Activated CD4-positive, alpha-beta T cell treated with anti-CD3 and anti-CD28 coated beads for 4 hours (primary cell): ENCODE data around the gene ZNF524.
A peak's percentile ranks its signal among the peaks of the same experiment; 100 is the strongest.
"Not testable (repeated sequence)": the region's sequence is repeated elsewhere in the genome, so short reads cannot be mapped to it uniquely, and the experiment has no call there.

ENCODE experiments used
- DNase-seq, 2 donors: peaks; one replicate each; pipeline ENCODE4 v3.0.0-alpha.2; 2020

Gene ZNF524, protein sequence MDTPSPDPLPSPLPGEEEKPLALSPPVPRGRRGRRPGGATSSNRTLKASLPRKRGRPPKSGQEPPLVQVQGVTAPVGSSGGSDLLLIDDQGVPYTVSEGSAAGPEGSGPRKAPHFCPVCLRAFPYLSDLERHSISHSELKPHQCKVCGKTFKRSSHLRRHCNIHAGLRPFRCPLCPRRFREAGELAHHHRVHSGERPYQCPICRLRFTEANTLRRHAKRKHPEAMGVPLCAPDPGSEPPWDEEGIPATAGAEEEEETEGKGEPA

DNA sequence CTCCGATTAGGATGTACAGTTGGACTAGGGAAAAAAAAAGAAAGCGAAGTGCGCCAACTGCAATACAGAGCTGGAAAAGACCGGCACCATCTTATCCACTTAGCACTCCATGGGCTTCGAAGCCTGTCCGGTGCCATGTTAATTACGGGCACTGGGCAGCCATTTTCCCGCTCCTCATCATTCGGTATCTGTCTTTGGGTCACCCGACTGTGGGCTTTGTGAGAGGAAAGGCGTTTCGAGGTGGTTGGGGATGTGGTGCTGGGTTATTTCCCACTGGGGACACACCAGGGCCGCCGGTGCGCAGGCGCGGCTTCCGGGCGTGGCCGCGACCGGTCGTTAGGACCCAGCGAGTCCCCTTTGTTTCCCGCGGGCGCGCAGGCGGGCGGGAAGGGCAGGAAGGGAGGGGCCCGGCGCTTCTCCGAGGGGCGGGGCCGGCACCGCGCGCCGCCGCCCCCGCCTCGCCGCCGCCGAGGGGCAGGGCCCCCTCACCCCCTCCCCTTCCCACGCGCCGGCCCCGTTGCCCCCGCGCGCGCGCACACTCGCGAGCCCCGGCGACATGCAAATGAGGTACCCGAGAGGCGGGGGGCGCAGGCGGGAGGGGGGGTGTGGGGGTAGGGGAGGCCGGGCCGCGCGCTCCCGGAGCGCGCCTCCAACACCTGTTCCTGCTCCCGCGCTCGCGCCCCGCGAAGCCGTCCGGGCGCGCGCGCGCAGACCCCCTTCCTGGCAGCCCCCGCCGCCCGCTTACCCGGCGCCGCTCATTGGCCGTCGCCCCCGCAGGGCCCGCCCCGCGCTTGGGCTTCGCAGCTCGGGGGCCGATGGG is at the start of gene ZNF524:
ZNF524 (plus strand) TSS at position 447 of the 820 bp plus-strand sequence. CDS start 1,825 bp downstream, outside the sequence.
- peak; percentile 78 to 85 for DNase-seq

- DNase-seq, result no peak
Observed at GRCh38 chr19:55550321-55550650, 49.8 kb upstream of the ZNF524 start.

DNA sequence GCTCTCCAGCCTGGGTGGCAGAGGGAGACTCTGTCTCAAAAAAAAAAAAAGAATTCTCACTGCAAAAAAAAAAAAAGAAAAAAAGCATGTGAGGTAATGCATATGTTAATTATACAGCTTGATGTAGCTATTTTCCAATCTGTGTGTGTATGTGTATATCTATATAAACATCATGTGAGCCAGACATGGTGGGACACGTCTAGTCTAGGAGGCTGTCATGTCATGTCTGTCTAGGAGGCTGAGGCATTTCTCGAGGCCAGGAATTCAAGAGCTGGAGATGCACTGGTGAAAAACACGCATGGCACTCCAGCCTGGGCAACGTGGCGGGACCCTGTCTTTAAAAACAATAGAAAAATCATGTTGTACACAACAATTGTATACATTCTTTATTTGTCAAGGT is 47.9 kb upstream of the ZNF524 start:
- DNase-seq, result no peak

DNA sequence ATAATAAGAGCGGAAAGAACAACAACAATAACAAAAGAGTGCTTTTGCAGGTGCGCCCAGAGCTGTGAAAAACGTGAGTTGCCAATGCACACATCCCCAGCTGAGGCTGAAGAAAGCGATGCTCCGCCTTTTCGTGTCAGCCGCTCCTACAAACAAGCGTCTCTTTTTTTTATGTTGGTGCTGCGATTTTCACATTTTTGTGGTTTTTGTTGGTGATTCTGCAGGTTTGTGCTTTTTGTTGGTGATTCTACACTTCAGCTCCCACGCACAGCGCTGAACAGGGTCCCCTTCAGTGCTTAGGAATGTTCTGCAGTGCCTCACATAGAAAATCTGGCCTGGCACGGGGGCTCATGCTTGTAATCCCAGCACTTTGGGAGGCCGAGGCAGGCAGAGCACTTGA is 47.5 kb upstream of the ZNF524 start:
- DNase-seq, result no peak

GRCh38 chr19:55553217-55554182 is 46.6 kb upstream of the ZNF524 start:
- DNase-seq, result no peak

- no peak for DNase-seq
Observed at GRCh38 chr19:55554302-55554701, 45.8 kb upstream of the ZNF524 start.

DNA sequence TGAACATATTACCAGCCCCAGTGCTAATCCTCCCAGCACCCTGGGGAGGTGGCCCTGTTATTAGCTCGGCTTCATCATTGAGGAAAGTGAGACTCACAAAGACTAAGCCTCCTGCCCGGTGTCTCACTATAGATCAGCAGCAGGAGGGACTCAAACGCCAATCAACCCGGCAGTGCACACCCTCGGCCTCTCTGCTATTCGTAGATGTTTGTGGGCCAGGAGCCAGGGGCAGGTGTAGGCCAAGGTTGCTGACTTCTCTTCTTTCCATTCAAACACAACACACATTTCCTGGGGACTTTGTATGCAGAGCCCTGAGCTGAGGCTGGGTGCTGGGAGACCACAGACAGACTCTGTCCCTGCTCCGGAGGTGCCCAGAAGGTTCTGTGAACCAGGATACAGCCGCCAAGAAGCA is 45.3 kb upstream of the ZNF524 start:
- DNase-seq, result no peak

DNA sequence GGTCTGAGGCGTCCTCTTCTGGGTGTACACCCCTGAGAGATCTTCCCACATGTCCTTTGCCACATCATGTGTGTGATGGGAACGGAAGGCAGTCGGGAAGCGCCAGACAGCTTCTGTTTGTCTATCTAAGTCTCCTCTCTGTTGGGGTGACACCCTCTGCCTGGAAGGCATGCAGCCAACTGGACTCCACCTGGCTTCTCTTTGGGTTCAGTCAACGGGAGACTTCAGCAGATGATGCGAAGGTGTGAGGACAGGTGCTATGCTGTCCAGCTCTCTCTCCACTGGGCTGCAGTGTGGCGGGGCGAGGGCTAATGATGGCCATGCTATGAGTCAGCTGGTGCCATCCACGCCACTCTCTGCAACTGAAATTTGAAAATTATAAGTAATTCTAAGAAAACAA is 40.4 kb upstream of the ZNF524 start:
- no peak for DNase-seq

GRCh38 chr19:55563261-55563690 is 36.8 kb upstream of the ZNF524 start:
- no peak for DNase-seq

DNA sequence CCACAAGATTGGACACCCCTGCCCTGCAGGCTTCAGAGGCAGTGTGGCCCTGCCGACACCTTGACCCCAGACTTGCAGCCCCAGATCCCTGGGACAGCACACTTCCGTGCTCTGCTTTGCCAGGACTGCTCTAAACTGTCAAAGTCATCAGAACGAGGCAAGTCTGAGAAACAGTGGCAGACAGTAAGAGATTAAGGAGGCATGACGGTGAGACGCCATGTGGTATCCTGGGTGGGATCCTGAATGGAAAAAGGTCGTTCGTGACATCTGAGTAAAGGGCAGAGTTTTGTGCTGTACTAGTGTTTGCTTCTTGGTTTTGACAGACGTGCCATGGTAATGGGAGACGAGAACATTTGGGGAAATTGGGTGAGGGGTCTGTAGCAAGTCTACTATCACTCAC is 33.3 kb upstream of the ZNF524 start:
- DNase-seq, result no peak

- no peak for DNase-seq
Observed at GRCh38 chr19:55567708-55568328, 32.3 kb upstream of the ZNF524 start.

GRCh38 chr19:55569477-55569876 is 30.6 kb upstream of the ZNF524 start:
- not testable (repeated sequence) for DNase-seq

DNA sequence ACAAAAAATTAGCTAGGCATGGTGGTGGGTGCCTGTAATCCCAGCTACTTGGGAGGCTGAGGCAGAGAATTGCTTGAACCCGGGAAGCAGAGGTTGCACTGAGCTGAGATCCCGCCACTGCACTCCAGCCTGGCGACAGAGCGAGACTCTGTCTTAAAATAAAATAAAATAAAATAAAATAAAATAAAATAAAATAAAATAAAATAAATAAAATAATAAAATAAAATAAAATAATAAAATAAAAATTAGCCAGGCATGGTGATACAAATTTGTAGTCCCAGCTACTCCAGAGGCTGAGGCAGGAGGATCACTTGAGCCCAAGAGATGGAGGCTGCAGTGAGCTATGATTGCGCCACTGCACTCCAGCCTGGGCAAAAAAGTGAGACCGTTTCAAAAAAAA is 26.2 kb upstream of the ZNF524 start:
- not testable (repeated sequence) for DNase-seq

DNA sequence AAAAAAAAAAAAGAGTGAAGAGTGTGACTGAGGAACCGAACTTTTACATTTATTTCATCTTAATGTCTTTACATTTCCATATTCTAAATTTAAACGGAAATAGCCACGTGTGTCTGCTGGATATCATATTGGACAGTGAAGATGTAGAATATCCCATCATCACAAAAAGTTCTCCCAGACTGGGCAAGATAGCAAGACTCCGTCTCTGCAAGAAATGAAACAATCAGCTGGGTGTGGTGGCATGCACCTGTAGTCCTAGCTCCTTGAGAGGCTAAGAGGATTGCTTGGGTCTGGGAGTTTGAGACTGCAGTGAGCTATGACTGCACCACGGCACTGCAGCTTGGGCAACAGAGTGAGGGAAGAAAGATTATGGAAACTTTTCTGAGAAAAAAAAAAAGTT is 23.3 kb upstream of the ZNF524 start:
- no peak for DNase-seq

DNA sequence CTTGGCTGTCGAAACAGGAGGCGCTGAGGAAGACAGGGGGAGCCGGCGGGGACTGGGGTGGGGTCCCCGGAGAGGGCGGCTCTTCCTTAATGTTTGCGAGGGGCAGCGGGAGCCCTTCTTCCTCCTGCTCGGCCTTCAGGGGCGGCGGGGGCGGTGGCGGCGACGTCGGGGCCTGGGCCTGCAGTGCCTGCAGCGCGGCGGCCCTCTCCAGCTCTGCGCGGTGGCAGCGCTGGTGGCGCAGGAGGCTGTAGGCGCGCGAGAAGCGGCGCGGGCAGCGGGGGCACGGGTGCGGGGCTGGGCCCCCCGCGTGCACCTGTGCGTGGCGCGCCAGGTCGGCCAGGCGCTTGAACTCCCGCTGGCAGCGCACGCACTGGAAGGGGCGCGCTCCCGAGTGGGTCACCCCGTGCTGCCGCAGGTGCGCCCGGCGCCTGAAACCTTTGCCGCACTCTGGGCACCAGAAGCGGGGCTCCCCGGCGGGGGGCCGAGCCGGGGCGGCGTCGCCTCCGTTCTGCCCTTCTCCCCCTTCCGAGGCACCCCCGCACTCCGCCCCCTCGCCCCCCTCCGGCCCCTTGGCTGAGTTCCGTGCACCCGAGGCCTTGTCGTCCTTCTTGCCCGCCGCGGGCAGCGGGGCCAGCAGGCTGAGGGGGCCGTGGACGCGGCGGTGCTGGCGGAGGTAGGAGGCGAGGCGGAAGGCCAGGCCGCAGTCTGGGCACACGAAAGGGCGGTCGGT is 21.9 kb upstream of the ZNF524 start:
- DNase-seq, result no peak

DNA sequence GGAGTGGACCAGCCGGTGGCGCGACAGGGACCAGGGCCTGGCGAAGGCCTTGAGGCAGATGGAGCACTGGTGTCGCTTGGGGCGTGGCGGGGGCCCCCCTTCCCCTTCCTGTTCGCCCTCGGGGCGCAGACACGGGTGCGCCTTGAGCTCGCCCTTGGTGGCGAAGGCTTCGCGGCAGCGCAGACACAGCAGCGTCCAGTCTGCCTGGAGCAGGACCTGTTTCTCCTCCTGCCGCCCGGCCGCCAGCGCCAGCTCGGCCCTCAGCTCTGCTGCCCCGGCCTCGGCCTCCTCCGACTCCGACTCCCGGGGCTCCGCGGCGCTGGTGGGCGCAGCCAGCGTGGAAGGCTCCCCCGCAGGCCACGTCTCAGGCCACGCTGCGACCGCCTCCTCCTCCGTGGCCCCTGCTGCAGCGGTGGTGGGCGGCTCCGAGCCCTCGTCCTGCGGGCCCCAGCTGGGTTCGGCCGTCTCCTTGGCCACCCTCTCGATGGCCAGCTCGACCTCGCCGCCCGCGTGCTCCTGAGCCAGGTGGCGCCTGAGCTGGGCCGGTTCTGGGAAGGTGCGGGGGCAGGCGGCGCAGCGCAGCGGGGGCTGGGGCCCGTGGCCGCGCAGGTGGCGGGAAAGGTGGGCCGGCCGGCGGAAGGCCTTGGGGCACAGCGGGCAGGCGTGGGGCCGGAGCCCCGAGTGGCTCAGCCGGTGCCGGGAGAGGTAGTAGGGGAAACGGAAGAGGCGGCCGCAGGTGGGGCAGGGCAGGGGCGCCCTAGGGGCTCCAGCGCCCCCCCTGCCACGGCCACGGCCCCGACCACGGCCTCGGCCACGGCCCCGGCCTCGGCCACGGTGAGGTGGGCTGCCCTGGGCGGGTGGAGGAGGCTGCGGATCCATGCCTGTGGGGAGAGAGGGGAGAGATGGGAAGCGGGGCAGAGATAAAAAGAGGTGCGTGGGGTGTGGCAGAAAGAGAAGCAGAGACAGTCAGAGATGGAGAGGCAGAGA is 21.0 kb upstream of the ZNF524 start:
- no peak for DNase-seq

- DNase-seq, result no peak
Observed at GRCh38 chr19:55579766-55580621, 20.1 kb upstream of the ZNF524 start.

DNA sequence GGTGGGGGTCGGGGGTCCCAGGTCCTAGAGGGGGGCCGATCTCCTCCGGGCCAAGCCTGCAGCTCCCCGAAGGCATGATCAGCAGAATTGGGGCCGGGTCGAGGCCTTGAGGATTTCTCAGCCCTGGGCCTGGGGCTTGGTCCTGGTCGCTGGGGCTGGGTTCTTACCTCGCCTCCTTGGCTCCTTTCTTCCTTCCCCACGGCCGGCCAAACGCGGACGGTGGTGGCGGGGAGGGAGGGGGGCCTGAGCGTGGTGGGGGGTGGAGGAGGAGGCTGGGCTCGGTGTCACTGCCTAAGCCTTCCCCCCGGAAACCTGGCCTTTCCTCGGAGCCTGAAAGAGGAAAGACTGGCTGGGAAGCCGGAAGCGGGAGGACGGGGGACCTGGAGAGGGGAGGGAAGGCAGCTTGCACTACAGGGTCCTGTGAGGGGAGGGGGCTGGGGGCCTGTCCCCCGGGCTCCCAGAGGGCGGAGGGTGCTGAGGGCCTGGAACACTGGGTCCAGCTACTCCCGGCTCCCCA is 19.4 kb upstream of the ZNF524 start, which contains the start of gene ZNF579:
ZNF579 (minus strand) TSS at position 221 of the 517 bp plus-strand sequence. CDS start 1,209 bp downstream, outside the sequence.
- peak; percentile 64 to 71 for DNase-seq

DNA sequence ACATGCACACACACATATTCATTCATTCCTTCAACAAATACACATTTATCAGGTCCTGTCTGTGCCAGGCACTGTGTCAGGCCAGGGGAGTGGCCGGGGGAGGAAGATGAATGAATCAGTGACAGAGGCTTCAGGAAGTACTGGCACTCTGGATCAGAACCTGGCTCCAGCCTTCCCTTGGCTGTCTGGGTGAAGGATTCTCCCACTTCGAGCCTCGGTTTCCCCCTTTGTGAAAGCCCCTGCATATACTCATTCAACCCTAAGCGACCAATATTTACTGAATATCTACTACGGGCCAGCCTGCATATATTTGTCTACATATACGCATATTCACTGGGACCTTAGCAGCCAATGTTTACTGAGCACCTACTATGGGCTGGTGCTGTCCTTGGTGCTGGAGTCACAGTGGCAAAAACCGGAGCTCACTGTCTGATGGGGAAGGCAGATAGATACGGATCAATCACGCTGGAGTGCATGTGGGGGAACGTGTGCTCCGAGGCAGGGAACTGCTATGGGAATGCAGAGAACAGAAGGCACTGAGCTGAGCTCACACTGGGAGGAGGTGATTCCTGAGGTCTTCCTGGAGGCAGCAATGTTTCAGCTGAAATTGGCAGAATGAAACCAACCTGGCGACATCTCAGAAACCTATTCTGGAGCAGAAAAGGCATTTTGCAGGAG is 18.8 kb upstream of the ZNF524 start:
- DNase-seq, result no peak
